HL-60 (cell line): ENCODE results near the gene KCNJ6.

Experiments used
- DNase-seq, 2 experiments: peaks; one replicate each; pipeline ENCODE4 v3.0.0-alpha.2; 2010 to 2020; ENCODE audit warnings: low read depth in 1 of 2, low spot score in 1 of 2
- H3K27ac ChIP-seq: fragments of 250-450 bp; sonication (Bioruptor Pico); replicated peaks from 2 replicates; pipeline ENCODE4 v1.5.1; 2020; ENCODE audit warnings: mild to moderate bottlenecking, moderate library complexity
- H3K27me3 ChIP-seq: fragments of 250-450 bp; sonication (Bioruptor Pico); 2 replicates; pipeline ENCODE4 v1.5.1; 2021; ENCODE audit warnings: mild to moderate bottlenecking, moderate library complexity; ENCODE audit not compliant: insufficient read depth, poor library complexity, severe bottlenecking
- H3K4me3 ChIP-seq: replicated peaks from 2 replicates; pipeline ENCODE4 v1.5.1; 2011; ENCODE audit warnings: mild to moderate bottlenecking, control low read depth, low read length; ENCODE audit not compliant: insufficient read depth
- CTCF ChIP-seq: IDR thresholded peaks from one replicate; pipeline ENCODE4 v1.5.1; 2011; ENCODE audit warnings: low read length, control low read depth, inconsistent platforms; ENCODE audit not compliant: insufficient read depth
- GABPA ChIP-seq: IDR thresholded peaks from 2 replicates; pipeline ENCODE4 v1.6.1; 2012; ENCODE audit warnings: low read depth
- POLR2AphosphoS5 ChIP-seq: IDR thresholded peaks from 2 replicates; pipeline ENCODE4 v1.6.1; 2012; ENCODE audit warnings: low read depth
- REST ChIP-seq: IDR thresholded peaks from 2 replicates; pipeline ENCODE4 v1.6.1; 2012; ENCODE audit warnings: low read depth; ENCODE audit not compliant: insufficient replicate concordance
- SPI1 ChIP-seq: IDR thresholded peaks from 2 replicates; pipeline ENCODE4 v1.6.1; 2012; ENCODE audit warnings: low read depth, mild to moderate bottlenecking, borderline replicate concordance

KCNJ6 gene

GRCh38 chr21:37828556-37828955 is 87.7 kb downstream of the KCNJ6 start:
- Histone ChIP-seq H3K4me3 (no peak overlapping the region), H3K27ac (peak overlapping the region; percentile 87), H3K27me3 (no peaks in the 10 kb centered on the region)
- TF ChIP-seq REST (no peak), CTCF (no peak), POLR2AphosphoS5 (no peak), SPI1 (no peak), GABPA (no peak)
- no peak for DNase-seq

GRCh38 chr21:37827913-37828312 is 88.3 kb downstream of the KCNJ6 start:
- no peak for TF ChIP-seq REST
- no peak for TF ChIP-seq POLR2AphosphoS5
- TF ChIP-seq CTCF = no peak
- no peak for TF ChIP-seq SPI1
- no peak for TF ChIP-seq GABPA
- H3K4me3 ChIP-seq = no peak overlapping the region
- DNase-seq = no peak
- H3K27ac ChIP-seq = peak overlapping the region; percentile 87; the same call in 1 of the 2 replicates
- H3K27me3 ChIP-seq = no peaks in the 10 kb centered on the region

GRCh38 chr21:37821786-37822450 is 94.3 kb downstream of the KCNJ6 start:
- no peak for TF ChIP-seq CTCF
- no peak for TF ChIP-seq POLR2AphosphoS5
- TF ChIP-seq SPI1 = no peak
- no peak for TF ChIP-seq GABPA
- TF ChIP-seq REST = no peak
- Histone ChIP-seq H3K27ac (peak overlapping the region; percentile 36), H3K4me3 (no peak overlapping the region), H3K27me3 (no peaks in the 10 kb centered on the region)
- no peak for DNase-seq
